Upper lobe of right lung (tissue), 1 donor: Measurements from ENCODE around the gene ZFHX3. TPM values are rescaled to one million over a fixed set of nuclear protein-coding genes. Genes with fewer than 3 reads are reported as not detected.

Source experiments
- ATAC-seq: fragments of 200-7000 bp; cut with Tn5 transposase; one replicate; pipeline ENCODE4 v1.9.1; 2020; ENCODE audit warnings: mild to moderate bottlenecking, moderate library complexity
- DNase-seq: peaks from one replicate; pipeline ENCODE4 v3.0.0-alpha.2; 2020
- H3K27ac ChIP-seq: fragments of 200-600 bp; one replicate; pipeline ENCODE4 v1.8.0; 2022
- H3K27me3 ChIP-seq: fragments of 200-600 bp; one replicate; pipeline ENCODE4 v1.8.0; 2022; ENCODE audit warnings: mild to moderate bottlenecking
- H3K36me3 ChIP-seq: fragments of 200-600 bp; one replicate; pipeline ENCODE4 v1.8.0; 2022
- H3K4me1 ChIP-seq: fragments of 200-600 bp; one replicate; pipeline ENCODE4 v1.8.0; 2022
- H3K4me3 ChIP-seq: fragments of 200-600 bp; one replicate; pipeline ENCODE4 v1.8.0; 2022; ENCODE audit warnings: mild to moderate bottlenecking
- H3K9me3 ChIP-seq: fragments of 200-600 bp; one replicate; pipeline ENCODE4 v1.8.0; 2022
- CTCF ChIP-seq: fragments of 200-600 bp; IDR thresholded peaks from one replicate; pipeline ENCODE4 v1.8.0; 2022; ENCODE audit warnings: antibody characterized with exemption
- intact Hi-C: fragments of 100-400 bp; cut with DNase I; formaldehyde crosslinking; loops from one replicate; pipeline ENCODE4 v1.11.0; 2022
- total RNA-seq: library from RNA; stranded (reverse); fragmentation: NEBNext Ultra II Directional; extraction: Animal tissue kit (Norgen Biotek cat#: 25700); gene quantifications from one replicate; pipeline ENCODE4 v1.2.1, GENCODE V29; 2021
- donor health status: DM: no; HTN: yes; CAD: no; lungs with severe emphysema.

The ZFHX3 gene
- total RNA-seq, 1 donor from 2014 or later = 29.0 TPM

- TF ChIP-seq CTCF = no peak
- H3K4me1 ChIP-seq = peaks cover 28% of the 10 kb centered on the region
- no peaks in the 10 kb centered on the region for H3K9me3 ChIP-seq
- intact Hi-C loops = no loop called here
- DNase-seq (peak; percentile 28), ATAC-seq (no peak)
- H3K4me3 ChIP-seq = no peak overlapping the region
- H3K36me3 ChIP-seq = no peaks in the 10 kb centered on the region
- H3K27me3 ChIP-seq = no peaks in the 10 kb centered on the region
- no peak overlapping the region for H3K27ac ChIP-seq
Observed at GRCh38 chr16:73023752-73024570, 24.0 kb downstream of the ZFHX3 start.

GRCh38 chr16:73023320-73023719 is 24.6 kb downstream of the ZFHX3 start:
- no peak for ATAC-seq
- no peak overlapping the region for H3K4me3 ChIP-seq
- no peak for TF ChIP-seq CTCF
- H3K27me3 ChIP-seq = no peaks in the 10 kb centered on the region
- H3K4me1 ChIP-seq = peaks cover 28% of the 10 kb centered on the region
- no peaks in the 10 kb centered on the region for H3K36me3 ChIP-seq
- intact Hi-C loops = no loop called here
- peak; percentile 48 for DNase-seq
- no peak overlapping the region for H3K27ac ChIP-seq
- H3K9me3 ChIP-seq = no peaks in the 10 kb centered on the region

- intact Hi-C loops = no loop called here
- Histone ChIP-seq H3K4me3 (no peak overlapping the region), H3K27ac (no peak overlapping the region), H3K9me3 (no peaks in the 10 kb centered on the region), H3K4me1 (peaks cover 31% of the 10 kb centered on the region), H3K27me3 (no peaks in the 10 kb centered on the region), H3K36me3 (no peaks in the 10 kb centered on the region)
- TF ChIP-seq CTCF = no peak
- DNase-seq (no peak), ATAC-seq (no peak)
Observed at GRCh38 chr16:73022534-73022933, 25.4 kb downstream of the ZFHX3 start.

GRCh38 chr16:73021866-73022495 is 25.9 kb downstream of the ZFHX3 start:
- Histone ChIP-seq H3K4me1 (peaks cover 36% of the 10 kb centered on the region), H3K36me3 (no peaks in the 10 kb centered on the region), H3K27ac (no peak overlapping the region), H3K27me3 (no peaks in the 10 kb centered on the region), H3K4me3 (no peak overlapping the region), H3K9me3 (no peaks in the 10 kb centered on the region)
- intact Hi-C loops = no loop called here
- no peak for TF ChIP-seq CTCF
- no peak for ATAC-seq
- peak; percentile 40 for DNase-seq

GRCh38 chr16:73020409-73020884 is 27.5 kb downstream of the ZFHX3 start:
- H3K27me3 ChIP-seq = no peaks in the 10 kb centered on the region
- H3K4me3 ChIP-seq = no peak overlapping the region
- peaks cover 37% of the 10 kb centered on the region for H3K4me1 ChIP-seq
- H3K36me3 ChIP-seq = no peaks in the 10 kb centered on the region
- ATAC-seq (no peak), DNase-seq (peak; percentile 62)
- H3K27ac ChIP-seq = peak overlapping the region; percentile 39
- no peaks in the 10 kb centered on the region for H3K9me3 ChIP-seq
- intact Hi-C loops = no loop called here
- no peak for TF ChIP-seq CTCF
